Hepatocyte (in vitro differentiated cells): ENCODE measurements around the gene DOC2A. TPM values are rescaled to one million over a fixed set of nuclear protein-coding genes. Genes with fewer than 3 reads are reported as not detected.

Experiments used
- DNase-seq: peaks from one replicate; pipeline ENCODE4 v3.0.0-alpha.2; 2016; ENCODE audit warnings: low spot score
- H2AFZ ChIP-seq: fragments of 200-600 bp; sonication (generic); 2 replicates; pipeline ENCODE4 v1.6.0; 2016; ENCODE audit warnings: antibody characterized with exemption, mild to moderate bottlenecking
- H3K27ac ChIP-seq: fragments of 200-600 bp; sonication (generic); 2 replicates; pipeline ENCODE4 v1.5.1; 2016; ENCODE audit warnings: mild to moderate bottlenecking
- H3K27me3 ChIP-seq: fragments of 200-600 bp; sonication (generic); 2 replicates; pipeline ENCODE4 v1.6.1; 2016
- H3K36me3 ChIP-seq: fragments of 200-600 bp; sonication (generic); replicated peaks from 2 replicates; pipeline ENCODE4 v1.5.1; 2016; ENCODE audit warnings: low read depth; ENCODE audit not compliant: insufficient read depth
- H3K4me1 ChIP-seq: fragments of 200-600 bp; sonication (generic); 2 replicates; pipeline ENCODE4 v1.5.1; 2016; ENCODE audit warnings: mild to moderate bottlenecking, moderate library complexity; ENCODE audit not compliant: insufficient read depth
- H3K4me2 ChIP-seq: fragments of 200-600 bp; sonication (generic); 2 replicates; pipeline ENCODE4 v1.6.0; 2016
- H3K4me3 ChIP-seq: fragments of 200-600 bp; sonication (generic); 2 replicates; pipeline ENCODE4 v1.5.1; 2016; ENCODE audit warnings: mild to moderate bottlenecking
- H3K79me2 ChIP-seq: fragments of 200-600 bp; sonication (generic); 2 replicates; pipeline ENCODE4 v1.6.0; 2017; ENCODE audit warnings: mild to moderate bottlenecking
- H3K9me2 ChIP-seq: fragments of 200-600 bp; sonication (generic); replicated peaks from 2 replicates; pipeline ENCODE4 v1.6.0; 2017; ENCODE audit warnings: mild to moderate bottlenecking; ENCODE audit not compliant: insufficient read depth
- H3K9me3 ChIP-seq: fragments of 200-600 bp; sonication (generic); 2 replicates; pipeline ENCODE4 v1.5.1; 2016; ENCODE audit warnings: low read depth, mild to moderate bottlenecking
- H4K20me1 ChIP-seq: fragments of 200-600 bp; sonication (generic); 2 replicates; pipeline ENCODE4 v1.6.0; 2016; ENCODE audit warnings: mild to moderate bottlenecking; ENCODE audit not compliant: insufficient read depth, poor library complexity, severe bottlenecking
- EZH2 ChIP-seq: fragments of 200-600 bp; sonication (generic); IDR thresholded peaks from 2 replicates; pipeline ENCODE4 v1.6.1; 2016; ENCODE audit warnings: antibody characterized with exemption, mild to moderate bottlenecking, borderline replicate concordance
- EZH2phosphoT487 ChIP-seq: fragments of 200-600 bp; sonication (generic); IDR thresholded peaks from one replicate; pipeline ENCODE4 v1.6.1; 2018; ENCODE audit warnings: antibody characterized with exemption, mild to moderate bottlenecking, low read depth, moderate library complexity; ENCODE audit not compliant: unreplicated experiment, severe bottlenecking
- WGBS: methylation state at CpG from one replicate; pipeline ENCODE4 v1.1.6; 2016; ENCODE audit warnings: low lambda C conversion rate; ENCODE audit errors: missing lambda C conversion rate; 5-methylcytosine and 5-hydroxymethylcytosine counted together
- polyA plus RNA-seq: library from polyadenylated mRNA; unstranded; fragments of >200 nt; fragmentation: Nextera tagmentation; extraction: Ambion mirVana; gene quantifications from 2 replicates; pipeline ENCODE4 v1.2.1, GENCODE V29; 2016
- total RNA-seq: library from RNA; depleted of rRNA; stranded (reverse); fragments of >200 nt; gene quantifications from 2 replicates; pipeline ENCODE4 v1.2.3, GENCODE V29; 2014
- TF ChIP-seq, protein P1 (sequence below): fragments of 200-600 bp; sonication (generic); IDR thresholded peaks from 2 replicates; pipeline ENCODE4 v1.5.1; 2016; ENCODE audit warnings: antibody characterized with exemption, mild to moderate bottlenecking; ENCODE audit not compliant: poor library complexity

DOC2A gene
- total and polyA plus RNA-seq, 2 experiments from 2014 or later = 6.9 to 13.0 TPM

GRCh38 chr16:29996766-29997250 is 14.0 kb downstream of the DOC2A start:
- no peaks in the 10 kb centered on the region for H3K27me3 ChIP-seq
- H3K9me2 ChIP-seq = no peaks in the 10 kb centered on the region
- DNase-seq = no peak
- TF ChIP-seq EZH2 (no peak), EZH2phosphoT487 (no peak)
- TF ChIP-seq, protein P1, sequence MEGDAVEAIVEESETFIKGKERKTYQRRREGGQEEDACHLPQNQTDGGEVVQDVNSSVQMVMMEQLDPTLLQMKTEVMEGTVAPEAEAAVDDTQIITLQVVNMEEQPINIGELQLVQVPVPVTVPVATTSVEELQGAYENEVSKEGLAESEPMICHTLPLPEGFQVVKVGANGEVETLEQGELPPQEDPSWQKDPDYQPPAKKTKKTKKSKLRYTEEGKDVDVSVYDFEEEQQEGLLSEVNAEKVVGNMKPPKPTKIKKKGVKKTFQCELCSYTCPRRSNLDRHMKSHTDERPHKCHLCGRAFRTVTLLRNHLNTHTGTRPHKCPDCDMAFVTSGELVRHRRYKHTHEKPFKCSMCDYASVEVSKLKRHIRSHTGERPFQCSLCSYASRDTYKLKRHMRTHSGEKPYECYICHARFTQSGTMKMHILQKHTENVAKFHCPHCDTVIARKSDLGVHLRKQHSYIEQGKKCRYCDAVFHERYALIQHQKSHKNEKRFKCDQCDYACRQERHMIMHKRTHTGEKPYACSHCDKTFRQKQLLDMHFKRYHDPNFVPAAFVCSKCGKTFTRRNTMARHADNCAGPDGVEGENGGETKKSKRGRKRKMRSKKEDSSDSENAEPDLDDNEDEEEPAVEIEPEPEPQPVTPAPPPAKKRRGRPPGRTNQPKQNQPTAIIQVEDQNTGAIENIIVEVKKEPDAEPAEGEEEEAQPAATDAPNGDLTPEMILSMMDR = no peak
- H2AFZ ChIP-seq = peak overlapping the region; percentile 89
- 29% methylated on average over 9 of the region's 9 CpGs for WGBS
- peaks cover 10% of the 10 kb centered on the region for H3K79me2 ChIP-seq
- peak overlapping the region; percentile 85 for H3K4me2 ChIP-seq
- peaks cover 15% of the 10 kb centered on the region for H3K4me1 ChIP-seq
- peak overlapping the region; percentile 64 for H3K4me3 ChIP-seq
- no peaks in the 10 kb centered on the region for H4K20me1 ChIP-seq
- no peaks in the 10 kb centered on the region for H3K9me3 ChIP-seq
- no peak overlapping the region for H3K27ac ChIP-seq
- H3K36me3 ChIP-seq = no peaks in the 10 kb centered on the region

GRCh38 chr16:29995911-29996765 is 14.7 kb downstream of the DOC2A start, which contains the start of gene INO80E:
Gene INO80E, plus strand, starts transcription at chr16:29996241. Its CDS starts 70 bp downstream, at chr16:29996311.
- TF ChIP-seq EZH2 = no peak
- TF ChIP-seq, protein P1 = no peak
- no peak for TF ChIP-seq EZH2phosphoT487
- peak; percentile 98 for DNase-seq
- peak within 1 kb of the TSS; percentile 93 for H2AFZ ChIP-seq
- H3K9me2 ChIP-seq = no peaks in the 10 kb centered on the region
- no peaks in the 10 kb centered on the region for H3K9me3 ChIP-seq
- peaks cover 15% of the 10 kb centered on the region for H3K4me1 ChIP-seq
- H3K36me3 ChIP-seq = no peaks in the 10 kb centered on the region
- no peaks in the 10 kb centered on the region for H4K20me1 ChIP-seq
- H3K27me3 ChIP-seq = no peaks in the 10 kb centered on the region
- H3K79me2 ChIP-seq = peaks cover 10% of the 10 kb centered on the region
- peak within 1 kb of the TSS; percentile 64 for H3K4me3 ChIP-seq
- peak within 1 kb of the TSS; percentile 86 for H3K4me2 ChIP-seq
- under 1% methylated on average over 65 of the region's 65 CpGs for WGBS
- peak within 1 kb of the TSS; percentile 94 for H3K27ac ChIP-seq

- Histone ChIP-seq H3K4me1 (peaks cover 15% of the 10 kb centered on the region), H3K36me3 (no peaks in the 10 kb centered on the region), H3K4me2 (peak within 1 kb of the TSS; percentile 86), H3K9me2 (no peaks in the 10 kb centered on the region), H3K9me3 (no peaks in the 10 kb centered on the region), H3K27me3 (no peaks in the 10 kb centered on the region), H3K4me3 (peak within 1 kb of the TSS; percentile 64), H2AFZ (peak within 1 kb of the TSS; percentile 93), H3K27ac (peak within 1 kb of the TSS; percentile 94), H4K20me1 (no peaks in the 10 kb centered on the region), H3K79me2 (peaks cover 10% of the 10 kb centered on the region)
- TF ChIP-seq EZH2 = no peak
- TF ChIP-seq, protein P1 = no peak
- TF ChIP-seq EZH2phosphoT487 = no peak
- WGBS = 1% methylated on average over 49 of the region's 53 CpGs
- DNase-seq = peak; percentile 95
These were observed 15.4 kb downstream of the DOC2A start, which contains the start of gene HIRIP3 for GRCh38 chr16:29995324-29995910. Gene HIRIP3, minus strand, starts transcription at chr16:29995617. Its CDS starts 12 bp downstream, at chr16:29995605.
